A549 (cell line): ENCODE results near the gene BCL2. TPM values are rescaled to one million over a fixed set of nuclear protein-coding genes. Genes with fewer than 3 reads are reported as not detected.

Experiments
- ATAC-seq, 2 experiments: fragments of 200-7000 bp in 1 of 2; fragments of >200 bp in 1 of 2; cut with Nextera tagmentation in 1 of 2; cut with Tn5 transposase in 1 of 2; 3 replicates each; pipeline versions ENCODE4 v1.8.0 to v1.9.1; 2018 to 2020; ENCODE audit warnings: mild to moderate bottlenecking in 1 of 2, moderate library complexity in 1 of 2
- CTCF ChIA-PET: fragments of 300-600 bp; sonication (Branson Sonifier 250); formaldehyde crosslinking; extraction: SDS; loops from one replicate; lab custom pipeline; 2021; ENCODE audit warnings: antibody characterized with exemption, inconsistent platforms; lab: Yijun Ruan, JAX
- POLR2A ChIA-PET: fragments of 350-600 bp; formaldehyde crosslinking; extraction: SDS; loops from one replicate; lab custom pipeline; 2021; ENCODE audit warnings: antibody characterized with exemption, inconsistent platforms; lab: Yijun Ruan, JAX
- DNase-seq, 2 experiments: peaks; one replicate each; pipeline versions ENCODE4 v3.0.0 to v3.0.0-alpha.2; 2011 to 2016; ENCODE audit warnings: low read depth in 1 of 2, low spot score in 1 of 2
- FAIRE-seq: peaks from 2 replicates; lab custom pipeline; 2011; peaks lifted over from hg19 to GRCh38; lab: Jason Lieb, UNC
- H3K27ac ChIP-seq, 2 experiments: fragments of >200 bp; sonication (Bioruptor Twin); formaldehyde crosslinking; 3 replicates each; pipeline ENCODE4 v1.5.1; 2016 to 2017
- H3K4me1 ChIP-seq: fragments of >200 bp; sonication (Bioruptor Twin); formaldehyde crosslinking; 3 replicates; pipeline ENCODE4 v1.6.1; 2016
- H3K4me2 ChIP-seq: fragments of >200 bp; sonication (Bioruptor Twin); formaldehyde crosslinking; 3 replicates; pipeline ENCODE4 v1.6.1; 2016
- H3K4me3 ChIP-seq: fragments of >200 bp; sonication (Bioruptor Twin); formaldehyde crosslinking; 3 replicates; pipeline ENCODE4 v1.5.1; 2016
- H3K9me3 ChIP-seq: fragments of >200 bp; sonication (Bioruptor Twin); formaldehyde crosslinking; 3 replicates; pipeline ENCODE4 v1.6.1; 2016
- CBX2 ChIP-seq: fragments of 200-600 bp; sonication (generic); IDR thresholded peaks from 2 replicates; pipeline ENCODE4 v1.6.1; 2016; ENCODE audit warnings: low read depth, mild to moderate bottlenecking, borderline replicate concordance
- CEBPB ChIP-seq, 2 experiments: fragments of >200 bp in 1 of 2; sonication (Bioruptor Twin) in 1 of 2; formaldehyde crosslinking in 1 of 2; IDR thresholded peaks; 2 replicates each; pipeline ENCODE4 v1.6.1; 2012 to 2016
- CHD2 ChIP-seq: fragments of 150-350 bp; IDR thresholded peaks from 2 replicates; pipeline ENCODE4 v1.6.1; 2014; ENCODE audit warnings: low read length; ENCODE audit not compliant: partially characterized antibody
- CTCF ChIP-seq: fragments of >200 bp; sonication (Bioruptor Twin); formaldehyde crosslinking; IDR thresholded peaks from 3 replicates; pipeline ENCODE4 v1.5.1; 2016
- EP300 ChIP-seq, 2 experiments: fragments of >200 bp; sonication (Bioruptor Twin); formaldehyde crosslinking; IDR thresholded peaks; 2 replicates in 1 of 2; 3 replicates in 1 of 2; pipeline ENCODE4 v1.6.1; 2016 to 2017
- FOSL2 ChIP-seq, 2 experiments: fragments of 450-650 bp in 1 of 2; fragments of >200 bp in 1 of 2; sonication (Bioruptor Twin) in 1 of 2; formaldehyde crosslinking; IDR thresholded peaks; 2 replicates each; pipeline versions ENCODE4 v1.5.0 to v1.6.1; 2016 to 2020; ENCODE audit warnings: mild to moderate bottlenecking in 1 of 2, moderate library complexity in 1 of 2
- GATA3 ChIP-seq: IDR thresholded peaks from 2 replicates; pipeline ENCODE4 v1.6.1; 2012; ENCODE audit warnings: borderline replicate concordance
- HDAC2 ChIP-seq: fragments of 200-600 bp; sonication (generic); IDR thresholded peaks from 2 replicates; pipeline ENCODE4 v1.6.1; 2016
- HOXA7 ChIP-seq: fragments of 250-450 bp; sonication (Bioruptor Pico); IDR thresholded peaks from 2 replicates; pipeline ENCODE4 v1.5.0; 2020; ENCODE audit warnings: mild to moderate bottlenecking, moderate library complexity
- JUN ChIP-seq, 2 experiments: fragments of >200 bp; sonication (Bioruptor Twin); formaldehyde crosslinking; IDR thresholded peaks; 2 replicates in 1 of 2; 3 replicates in 1 of 2; pipeline ENCODE4 v1.6.1; 2016 to 2017
- KDM5A ChIP-seq: fragments of 200-600 bp; sonication (generic); IDR thresholded peaks from 2 replicates; pipeline ENCODE4 v1.6.1; 2016; ENCODE audit warnings: antibody characterized with exemption, mild to moderate bottlenecking
- MAX ChIP-seq: IDR thresholded peaks from 2 replicates; pipeline ENCODE4 v1.6.1; 2012
- MYC ChIP-seq: IDR thresholded peaks from 2 replicates; pipeline ENCODE4 v1.6.1; 2012; ENCODE audit warnings: mild to moderate bottlenecking, inconsistent platforms, low read length, improper control_type of control experiment, borderline replicate concordance
- NFE2L2 ChIP-seq: fragments of 150-350 bp; conservative IDR thresholded peaks from 2 replicates; pipeline ENCODE4 v1.6.1; 2014; ENCODE audit warnings: low read length
- NR3C1 ChIP-seq: fragments of >200 bp; sonication (Bioruptor Twin); formaldehyde crosslinking; IDR thresholded peaks from 3 replicates; pipeline ENCODE4 v1.6.1; 2017
- PHF8 ChIP-seq: fragments of 200-600 bp; sonication (generic); IDR thresholded peaks from 2 replicates; pipeline ENCODE4 v1.6.1; 2016; ENCODE audit warnings: low read depth, mild to moderate bottlenecking, antibody characterized with exemption, moderate library complexity, borderline replicate concordance
- RNF2 ChIP-seq: fragments of 200-600 bp; sonication (generic); IDR thresholded peaks from 2 replicates; pipeline ENCODE4 v1.6.1; 2016; ENCODE audit warnings: low read depth, mild to moderate bottlenecking, antibody characterized with exemption, moderate library complexity, borderline replicate concordance
- TP53 ChIP-seq: fragments of 250-450 bp; sonication (Bioruptor Pico); IDR thresholded peaks from 2 replicates; pipeline ENCODE4 v1.5.0; 2021; ENCODE audit warnings: mild to moderate bottlenecking, moderate library complexity
- ZC3H11A ChIP-seq: fragments of 450-650 bp; IDR thresholded peaks from 2 replicates; pipeline ENCODE4 v1.6.1; 2014; ENCODE audit warnings: antibody characterized with exemption, mild to moderate bottlenecking
- ZFP36 ChIP-seq: fragments of 450-650 bp; IDR thresholded peaks from 2 replicates; pipeline ENCODE4 v1.6.1; 2014; ENCODE audit warnings: borderline replicate concordance; ENCODE audit not compliant: partially characterized antibody
- ZNF302 ChIP-seq: fragments of 250-450 bp; sonication (Bioruptor Pico); IDR thresholded peaks from 2 replicates; pipeline ENCODE4 v1.9.0; 2021; ENCODE audit warnings: inconsistent platforms, mild to moderate bottlenecking, moderate library complexity
- WGBS: methylation state at CpG from one replicate; pipeline ENCODE4 v1.1.6; 2017; ENCODE audit errors: missing lambda C conversion rate; 5-methylcytosine and 5-hydroxymethylcytosine counted together
- polyA plus RNA-seq, 4 experiments: library from polyadenylated mRNA; depleted of rRNA in 3 of 4; stranded (reverse); fragments of >200 nt; fragmentation: RNase III in 1 of 4; extraction: RNeasy Plus Mini Kit Qiagen cat#74134 plus additional on column Dnase treatment in 1 of 4; gene quantifications; 2 replicates in 3 of 4; 3 replicates in 1 of 4; pipeline ENCODE4 v1.2.3, GENCODE V29; 2011 to 2017
- TF ChIP-seq, protein P1 (sequence below): fragments of 250-450 bp; sonication (Bioruptor Pico); IDR thresholded peaks from 2 replicates; pipeline ENCODE4 v1.5.0; 2020; ENCODE audit warnings: low read depth, mild to moderate bottlenecking, moderate library complexity
- TF ChIP-seq, protein P2 (sequence below): fragments of >200 bp; sonication (Bioruptor Twin); formaldehyde crosslinking; IDR thresholded peaks from 3 replicates; pipeline ENCODE4 v1.6.1; 2016

The BCL2 gene
- polyA plus RNA-seq, 2 of the 4 experiments (the other 2 are of a cell fraction): 0.50 to 0.61 TPM

DNA sequence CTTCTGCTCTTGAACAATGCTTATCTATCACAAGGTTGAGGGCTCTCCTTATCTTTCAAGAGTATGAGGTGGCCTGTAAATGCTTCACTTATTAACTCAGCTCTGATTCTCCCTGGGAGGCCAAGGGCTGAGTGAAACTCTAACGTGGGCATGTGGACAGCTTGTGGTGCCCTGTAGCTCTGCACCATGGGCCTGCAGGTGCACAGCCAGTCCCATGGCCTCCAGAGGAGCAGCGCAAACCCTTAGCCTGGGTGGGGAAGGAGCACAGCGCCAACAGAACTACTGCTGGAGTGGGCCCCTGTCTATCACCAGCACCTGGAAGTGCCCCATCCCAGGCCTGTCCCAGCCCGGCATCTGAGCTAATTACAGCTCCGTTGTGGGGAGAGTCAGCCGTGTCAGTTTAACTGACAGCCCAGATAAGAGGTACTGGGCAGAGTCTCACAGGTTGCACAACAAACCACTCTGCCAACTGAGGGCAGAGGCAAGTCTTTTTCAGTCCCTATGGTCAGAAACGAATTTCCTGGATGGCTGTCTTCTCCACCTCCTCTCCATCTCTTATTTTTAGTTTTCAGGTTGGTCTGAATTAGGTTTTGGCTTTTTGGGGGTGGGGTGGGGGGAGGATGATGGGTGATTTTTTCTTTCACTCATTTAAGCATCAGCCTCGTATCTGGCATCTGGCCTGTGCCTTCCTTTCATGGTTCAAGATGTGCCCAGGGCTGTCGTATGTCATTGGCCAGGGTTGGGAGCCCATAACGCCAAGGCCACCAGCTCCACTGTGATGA lies 219.5 kb downstream of the BCL2 start:
- H3K4me2 ChIP-seq: no peak overlapping the region
- CTCF ChIA-PET: interaction anchor here (1.7 to 2.1 kb wide), 2 partner anchors 31 to 84 kb away, joined by 4 to 10 read pairs; no protein-coding TSS in a partner anchor
- FAIRE-seq (no peak), ATAC-seq (peak; percentile 30 to 39; a peak in 2 of 6 replicates), DNase-seq (no peak)
- H3K4me1 ChIP-seq: no peaks in the 10 kb centered on the region
- WGBS: 49% methylated on average over 9 of the region's 10 CpGs
- POLR2A ChIA-PET: no interaction called here
- H3K4me3 ChIP-seq: no peak overlapping the region
- H3K9me3 ChIP-seq: no peaks in the 10 kb centered on the region
- no peak for TF ChIP-seq KDM5A
- TF ChIP-seq CHD2: no peak
- no peak for TF ChIP-seq MYC
- TF ChIP-seq ZNF302 (CRISPR knock-in tag): no peak
- TF ChIP-seq GATA3: no peak
- no peak for TF ChIP-seq CTCF
- TF ChIP-seq NFE2L2: no peak
- no peak for TF ChIP-seq NR3C1
- TF ChIP-seq, protein P1, sequence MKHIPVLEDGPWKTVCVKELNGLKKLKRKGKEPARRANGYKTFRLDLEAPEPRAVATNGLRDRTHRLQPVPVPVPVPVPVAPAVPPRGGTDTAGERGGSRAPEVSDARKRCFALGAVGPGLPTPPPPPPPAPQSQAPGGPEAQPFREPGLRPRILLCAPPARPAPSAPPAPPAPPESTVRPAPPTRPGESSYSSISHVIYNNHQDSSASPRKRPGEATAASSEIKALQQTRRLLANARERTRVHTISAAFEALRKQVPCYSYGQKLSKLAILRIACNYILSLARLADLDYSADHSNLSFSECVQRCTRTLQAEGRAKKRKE (CRISPR knock-in tag): no peak
- TF ChIP-seq PHF8: no peak
- no peak for TF ChIP-seq CEBPB (IDR thresholded peaks at IDR 0.05)
- TF ChIP-seq ZC3H11A: no peak
- no peak for TF ChIP-seq JUN (IDR thresholded peaks at IDR 0.05)
- no peak for TF ChIP-seq FOSL2 (IDR thresholded peaks at IDR 0.05)
- no peak for TF ChIP-seq FOSL2 (CRISPR knock-in tag; IDR thresholded peaks at IDR 0.05)
- TF ChIP-seq MAX: no peak
- TF ChIP-seq RNF2: no peak
- TF ChIP-seq, all 56 proteins: peak for 0
- H3K27ac ChIP-seq: no peak overlapping the region

DNA sequence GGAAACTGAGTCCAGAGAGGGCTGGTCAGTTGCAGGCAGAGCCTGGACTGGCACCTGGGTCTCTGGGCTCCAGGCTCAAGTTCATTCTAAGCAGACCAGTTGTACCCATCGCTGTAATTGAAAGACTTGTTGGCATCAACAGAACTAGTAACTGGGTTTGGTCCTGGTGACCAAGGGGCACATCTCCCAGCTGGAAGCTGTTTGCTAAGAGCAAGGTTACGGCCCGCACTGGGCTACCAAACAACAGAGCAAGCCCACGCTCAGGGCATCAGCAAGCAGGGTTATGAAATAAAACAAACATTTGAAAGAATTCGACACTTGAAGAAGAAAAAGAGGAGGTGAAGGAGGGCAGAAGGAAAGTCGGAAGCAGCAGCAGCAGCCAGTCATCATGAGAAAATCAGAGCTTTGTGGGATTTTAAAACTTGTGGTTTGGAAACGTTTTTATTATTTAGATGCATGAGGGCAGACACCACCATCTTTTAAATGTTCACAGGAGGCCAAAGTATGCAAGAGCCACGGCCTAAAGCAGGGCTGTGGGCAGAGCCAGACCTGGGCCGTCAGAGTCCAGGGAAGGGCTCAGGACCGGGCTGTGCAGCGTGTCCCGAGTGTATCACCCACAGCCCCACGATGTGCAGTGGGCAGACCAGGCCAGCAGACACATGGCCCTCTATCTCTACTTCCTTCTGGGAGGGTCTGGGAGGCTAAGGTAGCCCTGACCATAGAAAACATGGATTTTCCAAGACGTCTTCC lies 220.3 kb downstream of the BCL2 start:
- no peak for ATAC-seq
- Histone ChIP-seq H3K4me2 (no peak overlapping the region), H3K4me1 (no peaks in the 10 kb centered on the region), H3K9me3 (no peaks in the 10 kb centered on the region), H3K27ac (no peak overlapping the region), H3K4me3 (no peak overlapping the region)
- no peak for DNase-seq
- ChIA-PET CTCF (interaction anchor here (1.7 kb wide), 1 partner anchor 32 kb away, joined by 4 read pairs; no protein-coding TSS in a partner anchor), POLR2A (no interaction called here)
- 60% methylated on average over 13 of the region's 14 CpGs for WGBS
- FAIRE-seq: no peak
- TF ChIP-seq TP53 (CRISPR knock-in tag) (no peak), MYC (no peak), HDAC2 (no peak), ZFP36 (no peak), CBX2 (no peak), EP300 (IDR thresholded peaks at IDR 0.05) (no peak), HOXA7 (no peak), NR3C1 (no peak)
- TF ChIP-seq, protein P2, sequence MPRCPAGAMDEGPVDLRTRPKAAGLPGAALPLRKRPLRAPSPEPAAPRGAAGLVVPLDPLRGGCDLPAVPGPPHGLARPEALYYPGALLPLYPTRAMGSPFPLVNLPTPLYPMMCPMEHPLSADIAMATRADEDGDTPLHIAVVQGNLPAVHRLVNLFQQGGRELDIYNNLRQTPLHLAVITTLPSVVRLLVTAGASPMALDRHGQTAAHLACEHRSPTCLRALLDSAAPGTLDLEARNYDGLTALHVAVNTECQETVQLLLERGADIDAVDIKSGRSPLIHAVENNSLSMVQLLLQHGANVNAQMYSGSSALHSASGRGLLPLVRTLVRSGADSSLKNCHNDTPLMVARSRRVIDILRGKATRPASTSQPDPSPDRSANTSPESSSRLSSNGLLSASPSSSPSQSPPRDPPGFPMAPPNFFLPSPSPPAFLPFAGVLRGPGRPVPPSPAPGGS: no peak
